Forelimb muscle (tissue), 1 donor: ENCODE results near the gene FOXP1. TPM values are rescaled to one million over a fixed set of nuclear protein-coding genes. Genes with fewer than 3 reads are reported as not detected.

Experiments used
- DNase-seq: peaks from one replicate; pipeline ENCODE4 v3.0.0-alpha.2; 2013; ENCODE audit warnings: low read depth
- polyA plus RNA-seq: library from polyadenylated mRNA; unstranded; fragments of 120-200 nt; gene quantifications from one replicate; pipeline ENCODE4 v1.2.1, GENCODE V29; 2013; ENCODE audit not compliant: insufficient read length

Gene FOXP1
- polyA plus RNA-seq, 1 donor = 15.8 TPM

- DNase-seq = no peak
These were observed 339.2 kb downstream of the FOXP1 start for GRCh38 chr3:71244153-71244825.

- no peak for DNase-seq
These were observed 340.3 kb downstream of the FOXP1 start for GRCh38 chr3:71243229-71243628.

- DNase-seq = no peak
These were observed 341.5 kb downstream of the FOXP1 start for GRCh38 chr3:71241981-71242560.

- no peak for DNase-seq
These were observed 342.2 kb downstream of the FOXP1 start for GRCh38 chr3:71241246-71241901.

- DNase-seq = no peak
These were observed 343.5 kb downstream of the FOXP1 start for GRCh38 chr3:71240034-71240433.

GRCh38 chr3:71238355-71238757 lies 345.2 kb downstream of the FOXP1 start:
- DNase-seq = no peak

GRCh38 chr3:71237672-71238071 lies 345.9 kb downstream of the FOXP1 start:
- DNase-seq = no peak

GRCh38 chr3:71235846-71236245 lies 347.7 kb downstream of the FOXP1 start:
- no peak for DNase-seq

- DNase-seq = no peak
These were observed 350.6 kb downstream of the FOXP1 start for GRCh38 chr3:71232895-71233294.

- no peak for DNase-seq
These were observed 351.3 kb downstream of the FOXP1 start for GRCh38 chr3:71232175-71232679.

- DNase-seq = no peak
These were observed 351.8 kb downstream of the FOXP1 start for GRCh38 chr3:71231680-71232079.

- no peak for DNase-seq
These were observed 353.4 kb downstream of the FOXP1 start for GRCh38 chr3:71229905-71230657.

GRCh38 chr3:71228156-71228866 lies 355.2 kb downstream of the FOXP1 start:
- no peak for DNase-seq

GRCh38 chr3:71227270-71227661 lies 356.3 kb downstream of the FOXP1 start:
- no peak for DNase-seq

GRCh38 chr3:71226565-71227269 lies 356.8 kb downstream of the FOXP1 start:
- DNase-seq = no peak

GRCh38 chr3:71225951-71226564 lies 357.5 kb downstream of the FOXP1 start:
- DNase-seq = no peak

GRCh38 chr3:71225002-71225684 lies 358.4 kb downstream of the FOXP1 start:
- no peak for DNase-seq

- no peak for DNase-seq
These were observed 363.5 kb downstream of the FOXP1 start for GRCh38 chr3:71219744-71220638.

GRCh38 chr3:71218508-71218907 lies 365.0 kb downstream of the FOXP1 start:
- no peak for DNase-seq
